C4-2B (cell line): ENCODE data around the gene SERPINA4.

Experiments used
- H3K27ac ChIP-seq: fragments of 450-650 bp; 2 replicates; pipeline ENCODE4 v1.5.1; 2017
- ZFX ChIP-seq: fragments of 450-650 bp; IDR thresholded peaks from 2 replicates; pipeline ENCODE4 v1.6.1; 2017
- TF ChIP-seq, protein P1 (sequence below): fragments of 450-650 bp; conservative IDR thresholded peaks from 2 replicates; pipeline ENCODE4 v1.5.1; 2017; ENCODE audit warnings: mild to moderate bottlenecking

The SERPINA4 gene

DNA sequence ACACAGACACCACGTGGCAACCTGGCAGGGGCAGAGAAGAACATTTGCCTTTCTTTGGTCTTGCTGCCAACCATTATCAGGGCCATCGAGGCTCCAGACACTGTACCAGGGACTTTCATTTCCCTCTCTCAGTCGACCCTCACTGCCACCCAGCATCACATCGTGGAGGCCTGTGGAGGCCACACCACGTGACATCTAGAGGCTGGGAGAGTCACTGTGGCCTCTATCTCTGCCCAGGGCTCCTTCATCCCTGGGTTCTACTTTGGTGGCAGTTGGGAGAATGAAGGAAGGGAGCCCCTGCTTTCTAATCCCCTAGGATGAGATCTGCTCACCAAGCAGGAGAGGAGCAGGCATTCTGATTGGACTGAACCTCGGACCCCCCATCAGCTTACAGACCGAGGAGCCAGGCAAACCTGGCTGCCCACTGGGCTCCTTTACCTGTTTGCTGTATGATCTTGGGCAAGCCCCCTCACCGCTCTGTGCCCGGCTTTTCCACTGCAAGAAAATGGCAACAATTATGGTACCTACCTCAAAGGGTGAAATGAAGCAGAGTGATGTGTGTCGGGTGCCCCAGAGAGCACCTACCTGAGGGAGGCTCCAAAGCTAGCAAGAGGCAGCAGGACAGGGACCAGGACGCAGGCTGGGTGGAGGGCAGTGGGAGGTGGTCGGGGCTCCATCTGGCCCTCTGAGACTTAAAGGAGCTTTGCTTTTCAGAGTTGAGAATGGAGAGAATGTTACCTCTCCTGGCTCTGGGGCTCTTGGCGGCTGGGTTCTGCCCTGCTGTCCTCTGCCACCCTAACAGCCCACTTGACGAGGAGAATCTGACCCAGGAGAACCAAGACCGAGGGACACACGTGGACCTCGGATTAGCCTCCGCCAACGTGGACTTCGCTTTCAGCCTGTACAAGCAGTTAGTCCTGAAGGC lies 52.7 kb downstream of the SERPINA4 start:
- TF ChIP-seq, protein P1, sequence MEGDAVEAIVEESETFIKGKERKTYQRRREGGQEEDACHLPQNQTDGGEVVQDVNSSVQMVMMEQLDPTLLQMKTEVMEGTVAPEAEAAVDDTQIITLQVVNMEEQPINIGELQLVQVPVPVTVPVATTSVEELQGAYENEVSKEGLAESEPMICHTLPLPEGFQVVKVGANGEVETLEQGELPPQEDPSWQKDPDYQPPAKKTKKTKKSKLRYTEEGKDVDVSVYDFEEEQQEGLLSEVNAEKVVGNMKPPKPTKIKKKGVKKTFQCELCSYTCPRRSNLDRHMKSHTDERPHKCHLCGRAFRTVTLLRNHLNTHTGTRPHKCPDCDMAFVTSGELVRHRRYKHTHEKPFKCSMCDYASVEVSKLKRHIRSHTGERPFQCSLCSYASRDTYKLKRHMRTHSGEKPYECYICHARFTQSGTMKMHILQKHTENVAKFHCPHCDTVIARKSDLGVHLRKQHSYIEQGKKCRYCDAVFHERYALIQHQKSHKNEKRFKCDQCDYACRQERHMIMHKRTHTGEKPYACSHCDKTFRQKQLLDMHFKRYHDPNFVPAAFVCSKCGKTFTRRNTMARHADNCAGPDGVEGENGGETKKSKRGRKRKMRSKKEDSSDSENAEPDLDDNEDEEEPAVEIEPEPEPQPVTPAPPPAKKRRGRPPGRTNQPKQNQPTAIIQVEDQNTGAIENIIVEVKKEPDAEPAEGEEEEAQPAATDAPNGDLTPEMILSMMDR, result no peak

DNA sequence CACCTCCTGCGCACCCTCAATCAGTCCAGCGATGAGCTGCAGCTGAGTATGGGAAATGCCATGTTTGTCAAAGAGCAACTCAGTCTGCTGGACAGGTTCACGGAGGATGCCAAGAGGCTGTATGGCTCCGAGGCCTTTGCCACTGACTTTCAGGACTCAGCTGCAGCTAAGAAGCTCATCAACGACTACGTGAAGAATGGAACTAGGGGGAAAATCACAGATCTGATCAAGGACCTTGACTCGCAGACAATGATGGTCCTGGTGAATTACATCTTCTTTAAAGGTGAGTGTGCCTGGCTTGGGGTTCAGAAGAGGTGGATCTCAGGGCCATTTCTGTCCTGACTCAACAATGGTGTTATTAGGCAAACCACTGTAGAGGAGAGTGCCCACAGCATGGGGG lies 53.6 kb downstream of the SERPINA4 start:
- no peak overlapping the region for H3K27ac ChIP-seq
- TF ChIP-seq, protein P1, result no peak

More for the DNA sequence above, 52.7 kb downstream of the SERPINA4 start:
- no peak overlapping the region for H3K27ac ChIP-seq

DNA sequence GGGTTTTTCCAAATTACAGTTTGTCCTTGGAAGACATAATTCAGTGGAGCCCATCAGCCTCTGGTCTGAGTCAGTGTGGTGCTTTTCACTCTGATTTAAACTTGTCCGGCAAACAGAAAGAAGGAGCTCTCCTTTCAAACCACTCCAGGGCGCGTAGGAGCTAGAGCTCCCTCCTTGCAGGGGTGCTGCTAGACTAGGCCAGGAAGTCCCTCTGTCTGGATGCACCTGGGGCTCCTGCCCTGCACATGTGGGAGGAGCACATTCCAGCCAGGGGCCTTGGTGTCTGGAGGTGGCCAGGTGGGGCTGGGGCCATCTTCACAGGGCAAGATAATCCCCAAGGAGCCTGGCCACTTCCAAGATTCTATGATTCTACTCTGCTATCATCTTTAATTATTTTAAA lies 54.0 kb downstream of the SERPINA4 start:
- no peak for TF ChIP-seq ZFX
- TF ChIP-seq, protein P1, result no peak
- H3K27ac ChIP-seq, result no peak overlapping the region

DNA sequence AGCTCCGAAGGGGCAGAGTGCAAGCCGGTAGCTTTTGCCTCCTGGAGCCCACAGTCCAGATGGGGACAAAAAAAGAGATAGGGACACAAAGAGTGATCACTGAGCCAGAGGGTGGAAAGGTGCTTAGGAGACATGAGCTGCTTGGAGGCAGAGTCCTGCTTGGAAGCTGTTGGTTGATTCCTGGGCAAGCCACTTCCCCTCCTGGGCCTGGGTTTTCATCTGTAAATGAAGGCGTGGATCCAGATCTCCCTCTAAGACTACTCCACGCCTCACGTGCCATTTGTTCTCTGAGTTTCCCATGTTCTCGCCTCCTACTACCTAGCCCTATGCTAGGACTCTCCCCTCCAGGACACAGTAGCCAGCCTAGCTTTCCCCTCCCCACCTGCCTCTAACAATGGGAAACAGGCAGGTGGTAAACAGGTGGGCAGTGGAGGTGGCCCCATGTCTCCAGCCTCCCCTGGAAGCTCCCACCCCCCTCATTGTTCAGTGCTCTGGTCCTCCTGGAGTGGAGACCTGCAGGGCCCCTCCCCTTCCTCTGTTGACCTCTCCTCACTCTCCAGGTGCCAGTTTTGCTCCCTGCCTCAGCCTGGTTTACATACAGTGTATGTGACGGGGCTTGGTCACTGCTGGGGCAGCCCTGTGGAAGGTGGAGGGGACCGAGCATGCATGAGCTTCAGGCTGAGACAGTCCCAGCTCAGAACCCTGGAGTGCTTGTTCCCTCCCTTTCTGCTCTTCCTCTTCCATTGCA lies 54.8 kb downstream of the SERPINA4 start:
- no peak for TF ChIP-seq ZFX
- no peak overlapping the region for H3K27ac ChIP-seq

DNA sequence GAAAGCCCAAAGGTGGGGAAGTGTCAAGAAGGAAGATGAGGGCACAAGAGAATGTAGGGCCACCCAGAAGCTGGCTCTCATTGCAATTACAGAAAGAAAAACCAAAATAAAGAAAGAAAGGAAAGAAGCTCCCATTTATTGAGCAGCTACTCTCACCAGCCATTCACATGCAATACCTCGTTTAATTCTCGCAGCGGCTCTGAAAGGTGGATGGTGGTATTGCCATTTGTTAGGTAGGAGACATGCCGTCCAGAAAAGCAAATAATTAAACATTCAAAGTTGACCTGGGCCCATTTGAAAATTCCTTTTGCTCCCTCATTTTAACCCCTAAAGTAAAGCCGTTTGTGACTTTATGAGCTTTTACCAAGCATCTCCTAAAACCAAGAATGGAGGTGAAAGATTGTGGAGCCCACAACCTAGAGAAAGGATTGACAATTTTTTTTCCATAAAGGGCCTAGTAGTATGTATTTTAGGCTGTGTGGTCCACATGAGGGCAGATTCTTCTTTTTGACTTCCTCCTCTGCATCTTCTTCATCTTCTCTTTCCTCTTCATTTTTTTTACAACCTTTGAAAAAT lies 56.2 kb downstream of the SERPINA4 start:
- H3K27ac ChIP-seq, result no peak overlapping the region
- TF ChIP-seq, protein P1, result no peak

DNA sequence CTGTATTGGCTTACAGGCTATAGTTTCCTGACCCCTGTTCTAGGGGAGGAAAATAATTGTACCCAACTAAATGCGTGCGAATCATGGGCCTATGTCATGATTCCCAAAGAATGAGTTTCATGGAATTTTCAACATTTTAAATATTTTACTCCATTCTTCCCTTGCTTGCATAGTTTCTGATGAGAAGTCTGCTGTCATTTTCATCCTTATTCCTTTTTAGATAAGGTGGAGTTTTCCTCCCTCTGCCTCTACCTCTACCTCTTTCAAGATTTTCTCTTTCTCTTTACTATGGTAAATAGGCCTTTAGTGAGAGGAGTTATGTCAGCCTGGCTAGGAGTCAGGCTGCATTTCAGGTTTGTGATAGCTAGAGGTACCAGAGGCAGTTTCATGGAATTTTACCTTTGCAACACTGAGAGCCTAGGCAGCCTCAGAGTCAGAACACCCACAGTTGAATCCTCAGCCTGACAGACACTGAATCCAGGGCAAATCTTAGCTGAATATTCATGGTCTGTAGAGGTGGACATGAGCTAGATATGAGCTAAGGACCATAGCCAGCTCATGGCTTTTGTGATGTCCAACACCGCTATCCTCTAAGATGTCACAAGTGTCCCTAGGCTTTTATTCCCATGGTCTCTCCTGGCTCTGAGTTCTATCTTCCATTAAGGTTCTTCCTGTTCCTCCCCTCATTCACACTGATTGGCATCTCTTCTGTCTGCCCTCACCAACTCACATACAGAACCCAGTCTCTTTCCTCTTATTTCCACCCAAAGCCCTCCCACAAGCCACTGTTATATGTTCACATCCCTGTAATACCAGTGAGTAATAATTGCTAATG lies 57.0 kb downstream of the SERPINA4 start:
- H3K27ac ChIP-seq, result no peak overlapping the region
- no peak for TF ChIP-seq ZFX
- TF ChIP-seq, protein P1, result no peak

DNA sequence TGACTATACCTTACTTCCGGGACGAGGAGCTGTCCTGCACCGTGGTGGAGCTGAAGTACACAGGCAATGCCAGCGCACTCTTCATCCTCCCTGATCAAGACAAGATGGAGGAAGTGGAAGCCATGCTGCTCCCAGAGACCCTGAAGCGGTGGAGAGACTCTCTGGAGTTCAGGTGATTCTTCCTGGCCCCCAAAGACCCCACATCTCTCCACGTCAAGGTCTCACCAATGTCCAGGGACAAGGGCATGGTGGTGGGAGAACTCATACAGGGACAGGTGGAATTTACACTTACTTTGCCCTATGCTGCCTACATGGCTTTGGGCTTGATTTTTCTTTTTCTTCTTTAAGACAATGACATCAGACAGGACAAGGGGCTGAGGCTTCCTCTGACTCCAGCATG lies 58.1 kb downstream of the SERPINA4 start:
- no peak for TF ChIP-seq ZFX
- TF ChIP-seq, protein P1, result no peak
- no peak overlapping the region for H3K27ac ChIP-seq
